Measurements from ENCODE around the gene COA6.

GRCh38 chr1:234398849-234399381 is 25.7 kb downstream of the COA6 start:
- TF ChIP-seq CTCF (CRISPR knock-in tag; IDR thresholded peaks at IDR 0.05) = no peak
- TF ChIP-seq MAZ (IDR thresholded peaks at IDR 0.05; ENCODE audit: borderline replicate concordance, low read depth, low read length) = no peak
- TF ChIP-seq MAZ (CRISPR knock-in tag; IDR thresholded peaks at IDR 0.05; ENCODE audit: low read depth) = no peak
- TF ChIP-seq JUND (CRISPR knock-in tag; IDR thresholded peaks at IDR 0.05) = no peak
- TF ChIP-seq ZNF558 (CRISPR knock-in tag; IDR thresholded peaks at IDR 0.05; ENCODE audit: borderline replicate concordance) = no peak
- no peak for TF ChIP-seq ZNF598 (CRISPR knock-in tag; IDR thresholded peaks at IDR 0.05; ENCODE audit: borderline replicate concordance)
- TF ChIP-seq ASH2L (IDR thresholded peaks at IDR 0.05; ENCODE audit: insufficient read length, low read depth, low read length) = no peak
- TF ChIP-seq, protein P1, sequence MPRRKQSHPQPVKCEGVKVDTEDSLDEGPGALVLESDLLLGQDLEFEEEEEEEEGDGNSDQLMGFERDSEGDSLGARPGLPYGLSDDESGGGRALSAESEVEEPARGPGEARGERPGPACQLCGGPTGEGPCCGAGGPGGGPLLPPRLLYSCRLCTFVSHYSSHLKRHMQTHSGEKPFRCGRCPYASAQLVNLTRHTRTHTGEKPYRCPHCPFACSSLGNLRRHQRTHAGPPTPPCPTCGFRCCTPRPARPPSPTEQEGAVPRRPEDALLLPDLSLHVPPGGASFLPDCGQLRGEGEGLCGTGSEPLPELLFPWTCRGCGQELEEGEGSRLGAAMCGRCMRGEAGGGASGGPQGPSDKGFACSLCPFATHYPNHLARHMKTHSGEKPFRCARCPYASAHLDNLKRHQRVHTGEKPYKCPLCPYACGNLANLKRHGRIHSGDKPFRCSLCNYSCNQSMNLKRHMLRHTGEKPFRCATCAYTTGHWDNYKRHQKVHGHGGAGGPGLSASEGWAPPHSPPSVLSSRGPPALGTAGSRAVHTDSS (CRISPR knock-in tag; conservative IDR thresholded peaks at IDR 0.05) = no peak
- TF ChIP-seq ADNP (CRISPR knock-in tag; IDR thresholded peaks at IDR 0.05) = no peak
- no peak for TF ChIP-seq NFIB (CRISPR knock-in tag; IDR thresholded peaks at IDR 0.05; ENCODE audit: borderline replicate concordance)
- TF ChIP-seq CBX2 (IDR thresholded peaks at IDR 0.05; ENCODE audit: low read depth, low read length) = no peak
- no peak for TF ChIP-seq CBX2 (CRISPR knock-in tag; IDR thresholded peaks at IDR 0.05; ENCODE audit: low read depth)
- TF ChIP-seq ZSCAN30 (CRISPR knock-in tag; IDR thresholded peaks at IDR 0.05) = no peak

Data from HepG2 (cell line).